ENCODE data around the gene WFDC2. TPM values are rescaled to one million over a fixed set of nuclear protein-coding genes. Genes with fewer than 3 reads are reported as not detected.
A peak's percentile ranks its signal among the peaks of the same experiment; 100 is the strongest.

The WFDC2 gene
- total RNA-seq, 1 donor from 2014 or later: not detected

DNA sequence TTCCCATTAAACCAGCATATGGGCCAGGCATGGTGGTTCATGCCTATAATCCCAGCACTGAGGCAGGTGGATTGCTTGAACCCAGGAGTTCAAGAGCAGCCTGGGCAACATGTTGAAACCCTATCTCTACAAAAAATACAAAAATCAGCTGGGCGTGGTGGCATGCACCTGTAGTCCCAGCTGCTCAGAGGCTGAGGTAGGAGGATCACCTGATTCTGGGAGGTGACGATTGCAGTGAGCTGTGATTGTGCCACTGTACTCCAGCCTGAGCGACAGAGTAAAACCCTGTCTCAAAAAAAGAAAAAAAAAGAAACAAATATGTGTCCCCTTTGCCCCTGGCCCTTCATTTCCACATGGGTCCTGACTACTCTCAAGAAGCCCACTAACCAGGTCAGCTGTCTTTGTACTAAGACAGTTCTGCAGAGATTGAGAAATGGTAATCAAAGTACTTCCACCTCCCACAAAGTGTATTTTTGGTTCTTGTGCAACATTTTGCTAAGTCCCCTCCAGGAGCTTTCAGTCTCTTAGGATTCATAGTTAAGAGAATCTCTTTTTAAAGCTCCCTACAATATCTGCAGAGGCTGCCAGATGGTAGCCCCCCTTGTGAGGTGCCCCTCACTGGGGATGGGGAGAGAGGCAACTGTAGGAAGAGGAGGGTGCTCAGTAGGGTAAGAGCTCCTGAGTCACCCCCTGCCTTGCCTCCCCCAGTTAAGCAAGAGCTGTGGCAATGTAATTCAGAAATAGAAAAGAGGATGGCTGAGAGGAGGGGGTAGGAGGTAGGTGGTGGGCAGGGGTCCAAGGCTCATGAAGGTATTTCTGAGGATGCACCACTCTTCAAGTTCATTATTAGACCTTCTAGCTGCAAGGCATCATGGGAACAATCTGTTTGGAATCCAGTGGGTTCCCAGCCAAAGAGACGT lies 16.5 kb upstream of the WFDC2 start:
- no peak for TF ChIP-seq CTCF (IDR thresholded peaks at IDR 0.05; ENCODE audit: insufficient read depth, low read length, severe bottlenecking)
- FAIRE-seq (no peak), DNase-seq (ENCODE audit: low read depth) (no peak)
- H3K4me3 ChIP-seq (ENCODE audit: low read depth, low read length): no peak overlapping the region
- H3K27me3 ChIP-seq (ENCODE audit: control insufficient read depth, insufficient read depth, low read length): peaks cover 3% of the 10 kb centered on the region
- H3K36me3 ChIP-seq (ENCODE audit: control insufficient read depth, insufficient read depth, low read length): no peaks in the 10 kb centered on the region

- no peak overlapping the region for H3K4me3 ChIP-seq (ENCODE audit: low read depth, low read length)
- peaks cover 5% of the 10 kb centered on the region for H3K27me3 ChIP-seq (ENCODE audit: control insufficient read depth, insufficient read depth, low read length)
- DNase-seq (ENCODE audit: low read depth) (peak; percentile 56), FAIRE-seq (no peak)
- peak; percentile 59 for TF ChIP-seq CTCF (IDR thresholded peaks at IDR 0.05; ENCODE audit: insufficient read depth, low read length, severe bottlenecking)
- H3K36me3 ChIP-seq (ENCODE audit: control insufficient read depth, insufficient read depth, low read length): no peaks in the 10 kb centered on the region
Observed at GRCh38 chr20:45456632-45457031, 12.9 kb upstream of the WFDC2 start.

GRCh38 chr20:45459606-45460005 lies 9.9 kb upstream of the WFDC2 start:
- H3K4me3 ChIP-seq (ENCODE audit: low read depth, low read length): no peak overlapping the region
- H3K27me3 ChIP-seq (ENCODE audit: control insufficient read depth, insufficient read depth, low read length): peaks cover 4% of the 10 kb centered on the region
- TF ChIP-seq CTCF (IDR thresholded peaks at IDR 0.05; ENCODE audit: insufficient read depth, low read length, severe bottlenecking): no peak
- no peak for FAIRE-seq
- DNase-seq (ENCODE audit: low read depth): no peak
- no peaks in the 10 kb centered on the region for H3K36me3 ChIP-seq (ENCODE audit: control insufficient read depth, insufficient read depth, low read length)

GRCh38 chr20:45461225-45461624 lies 8.3 kb upstream of the WFDC2 start:
- peaks cover 4% of the 10 kb centered on the region for H3K27me3 ChIP-seq (ENCODE audit: control insufficient read depth, insufficient read depth, low read length)
- FAIRE-seq (no peak), DNase-seq (ENCODE audit: low read depth) (no peak)
- no peak overlapping the region for H3K4me3 ChIP-seq (ENCODE audit: low read depth, low read length)
- H3K36me3 ChIP-seq (ENCODE audit: control insufficient read depth, insufficient read depth, low read length): no peaks in the 10 kb centered on the region
- no peak for TF ChIP-seq CTCF (IDR thresholded peaks at IDR 0.05; ENCODE audit: insufficient read depth, low read length, severe bottlenecking)

GRCh38 chr20:45462711-45463509 lies 6.6 kb upstream of the WFDC2 start:
- no peaks in the 10 kb centered on the region for H3K36me3 ChIP-seq (ENCODE audit: control insufficient read depth, insufficient read depth, low read length)
- peaks cover 4% of the 10 kb centered on the region for H3K27me3 ChIP-seq (ENCODE audit: control insufficient read depth, insufficient read depth, low read length)
- no peak for DNase-seq (ENCODE audit: low read depth)
- FAIRE-seq: no peak
- H3K4me3 ChIP-seq (ENCODE audit: low read depth, low read length): no peak overlapping the region
- TF ChIP-seq CTCF (IDR thresholded peaks at IDR 0.05; ENCODE audit: insufficient read depth, low read length, severe bottlenecking): no peak

Measured in bronchial epithelial cell (primary cell).